HL-60/S4 (cell line): ENCODE results near the gene DNAJB6.

ENCODE experiments used
- in situ Hi-C: fragments of 300-500 bp; cut with MboI; formaldehyde crosslinking; loops from 2 replicates; pipeline ENCODE4 v1.14.3; 2022; ENCODE audit warnings: low sequenced_read_pairs

DNAJB6 gene

GRCh38 chr7:157425137-157425731 is 88.4 kb downstream of the DNAJB6 start:
- in situ Hi-C loops: loop anchor here (25.0 kb wide), 1 partner anchor 462 kb away; no protein-coding TSS in a partner anchor

- in situ Hi-C loops: loop anchor here (25.0 kb wide), 1 partner anchor 462 kb away; no protein-coding TSS in a partner anchor
Observed at GRCh38 chr7:157425761-157426160, 89.0 kb downstream of the DNAJB6 start.

GRCh38 chr7:157426463-157427301 is 89.9 kb downstream of the DNAJB6 start:
- in situ Hi-C loops: loop anchor here (25.0 kb wide), 1 partner anchor 461 kb away; no protein-coding TSS in a partner anchor

- in situ Hi-C loops: loop anchor here (25.0 kb wide), 1 partner anchor 459 kb away; no protein-coding TSS in a partner anchor
Observed at GRCh38 chr7:157427811-157428553, 91.2 kb downstream of the DNAJB6 start.

- in situ Hi-C loops: loop anchor here (25.0 kb wide), 1 partner anchor 459 kb away; no protein-coding TSS in a partner anchor
Observed at GRCh38 chr7:157428554-157428945, 91.7 kb downstream of the DNAJB6 start.

GRCh38 chr7:157429001-157429679 is 92.3 kb downstream of the DNAJB6 start:
- in situ Hi-C loops: loop anchor here (25.0 kb wide), 1 partner anchor 458 kb away; no protein-coding TSS in a partner anchor

- in situ Hi-C loops: loop anchor here (25.0 kb wide), 1 partner anchor 458 kb away; no protein-coding TSS in a partner anchor
Observed at GRCh38 chr7:157429680-157430224, 92.9 kb downstream of the DNAJB6 start.

GRCh38 chr7:157430721-157431120 is 93.9 kb downstream of the DNAJB6 start:
- in situ Hi-C loops: loop anchor here (25.0 kb wide), 1 partner anchor 457 kb away; no protein-coding TSS in a partner anchor

GRCh38 chr7:157431173-157431950 is 94.6 kb downstream of the DNAJB6 start:
- in situ Hi-C loops: loop anchor here (25.0 kb wide), 1 partner anchor 456 kb away; no protein-coding TSS in a partner anchor

GRCh38 chr7:157431951-157432540 is 95.2 kb downstream of the DNAJB6 start:
- in situ Hi-C loops: loop anchor here (25.0 kb wide), 1 partner anchor 455 kb away; no protein-coding TSS in a partner anchor

GRCh38 chr7:157432541-157432956 is 95.7 kb downstream of the DNAJB6 start:
- in situ Hi-C loops: loop anchor here (25.0 kb wide), 1 partner anchor 455 kb away; no protein-coding TSS in a partner anchor

- in situ Hi-C loops: loop anchor here (25.0 kb wide), 1 partner anchor 454 kb away; no protein-coding TSS in a partner anchor
Observed at GRCh38 chr7:157432957-157433576, 96.3 kb downstream of the DNAJB6 start.

GRCh38 chr7:157433628-157434027 is 96.8 kb downstream of the DNAJB6 start:
- in situ Hi-C loops: loop anchor here (25.0 kb wide), 1 partner anchor 454 kb away; no protein-coding TSS in a partner anchor

GRCh38 chr7:157434231-157434630 is 97.4 kb downstream of the DNAJB6 start:
- in situ Hi-C loops: loop anchor here (25.0 kb wide), 1 partner anchor 453 kb away; no protein-coding TSS in a partner anchor

GRCh38 chr7:157434701-157435100 is 97.9 kb downstream of the DNAJB6 start:
- in situ Hi-C loops: loop anchor here (25.0 kb wide), 1 partner anchor 453 kb away; no protein-coding TSS in a partner anchor

GRCh38 chr7:157436076-157436475 is 99.3 kb downstream of the DNAJB6 start:
- in situ Hi-C loops: loop anchor here (25.0 kb wide), 1 partner anchor 451 kb away; no protein-coding TSS in a partner anchor

- in situ Hi-C loops: loop anchor here (25.0 kb wide), 1 partner anchor 450 kb away; no protein-coding TSS in a partner anchor
Observed at GRCh38 chr7:157436763-157437480, 100.1 kb downstream of the DNAJB6 start.
